Spinal cord (tissue), 10 donors: ENCODE measurements around the gene GTF3C5. TPM values are rescaled to one million over a fixed set of nuclear protein-coding genes. Genes with fewer than 3 reads are reported as not detected.
"Not testable (repeated sequence)": the region's sequence is repeated elsewhere in the genome, so short reads cannot be mapped to it uniquely, and the experiment has no call there.

ENCODE experiments used
- DNase-seq, 6 donors: peaks; one replicate each; pipeline versions ENCODE4 v3.0.0 to v3.0.0-alpha.2; 2013 to 2015; ENCODE audit warnings: low spot score in 6 of 6, low read depth in 4 of 6
- H3K27ac ChIP-seq: one replicate; pipeline ENCODE4 v1.5.1; 2013; ENCODE audit warnings: low read depth, low read length, control low read depth
- H3K27me3 ChIP-seq: one replicate; pipeline ENCODE4 v1.6.1; 2013; ENCODE audit warnings: low read length; ENCODE audit not compliant: control insufficient read depth, insufficient read depth
- H3K36me3 ChIP-seq: one replicate; pipeline ENCODE4 v1.6.1; 2013; ENCODE audit warnings: low read length; ENCODE audit not compliant: control insufficient read depth, insufficient read depth
- H3K4me1 ChIP-seq: one replicate; pipeline ENCODE4 v1.6.1; 2013; ENCODE audit warnings: low read length; ENCODE audit not compliant: control insufficient read depth, insufficient read depth
- H3K4me3 ChIP-seq: one replicate; pipeline ENCODE4 v1.5.1; 2013; ENCODE audit warnings: low read depth, low read length, control low read depth
- H3K9me3 ChIP-seq: one replicate; pipeline ENCODE4 v1.6.1; 2013; ENCODE audit warnings: low read length; ENCODE audit not compliant: control insufficient read depth, insufficient read depth
- WGBS: methylation state at CpG from one replicate; pipeline ENCODE4 v1.1.5; 2013; ENCODE audit warnings: missing lambda C conversion rate; ENCODE audit not compliant: insufficient coverage; 5-methylcytosine and 5-hydroxymethylcytosine counted together
- polyA plus RNA-seq, 2 donors: library from polyadenylated mRNA; unstranded; fragments of 120-200 nt; gene quantifications; one replicate each; pipeline ENCODE4 v1.2.1, GENCODE V29; 2013; ENCODE audit not compliant: insufficient read length in 2 of 2
- total RNA-seq, 2 donors: library from RNA; depleted of rRNA in 1 of 2; stranded (reverse); fragments of 120-200 nt in 1 of 2; fragments of >200 nt in 1 of 2; gene quantifications; one replicate each; pipeline versions ENCODE4 v1.2.3 to v1.2.4, GENCODE V29; 2013 to 2014
- donor health status: healthy.

Gene GTF3C5
- total and polyA plus RNA-seq, 4 donors, result 26.5 to 75.8 (median 62.1) TPM

GRCh38 chr9:132995879-132996278 lies 34.9 kb upstream of the GTF3C5 start:
- no peak for DNase-seq
- Histone ChIP-seq H3K27me3 (peaks cover 2% of the 10 kb centered on the region), H3K4me1 (peaks cover 4% of the 10 kb centered on the region), H3K9me3 (no peaks in the 10 kb centered on the region), H3K4me3 (no peak overlapping the region), H3K36me3 (no peaks in the 10 kb centered on the region), H3K27ac (no peak overlapping the region)
- WGBS, result 88% methylated on average over 4 of the region's 8 CpGs

- 66% methylated on average over 12 of the region's 13 CpGs for WGBS
- no peak overlapping the region for H3K4me3 ChIP-seq
- no peaks in the 10 kb centered on the region for H3K9me3 ChIP-seq
- no peak for DNase-seq
- peaks cover 4% of the 10 kb centered on the region for H3K4me1 ChIP-seq
- no peak overlapping the region for H3K27ac ChIP-seq
- no peaks in the 10 kb centered on the region for H3K36me3 ChIP-seq
- peaks cover 2% of the 10 kb centered on the region for H3K27me3 ChIP-seq
Measured at GRCh38 chr9:132996526-132996925, 34.3 kb upstream of the GTF3C5 start.

- 91% methylated on average over 4 of the region's 4 CpGs for WGBS
- Histone ChIP-seq H3K4me3 (no peak overlapping the region), H3K27me3 (peaks cover 2% of the 10 kb centered on the region), H3K9me3 (no peaks in the 10 kb centered on the region), H3K27ac (no peak overlapping the region), H3K4me1 (peaks cover 4% of the 10 kb centered on the region), H3K36me3 (no peaks in the 10 kb centered on the region)
- DNase-seq, result no peak
Measured at GRCh38 chr9:132997591-132997990, 33.2 kb upstream of the GTF3C5 start.

- not testable (repeated sequence) for H3K27ac ChIP-seq, H3K36me3 ChIP-seq, H3K9me3 ChIP-seq, H3K4me1 ChIP-seq, H3K27me3 ChIP-seq, H3K4me3 ChIP-seq, DNase-seq
- 57% methylated on average over 1 of the region's 4 CpGs for WGBS
Measured at GRCh38 chr9:132998221-132998620, 32.6 kb upstream of the GTF3C5 start.

GRCh38 chr9:132998831-132999635 lies 31.8 kb upstream of the GTF3C5 start:
- 88% methylated on average over 12 of the region's 18 CpGs for WGBS
- no peaks in the 10 kb centered on the region for H3K9me3 ChIP-seq
- no peak overlapping the region for H3K4me3 ChIP-seq
- H3K36me3 ChIP-seq, result no peaks in the 10 kb centered on the region
- peaks cover 18% of the 10 kb centered on the region for H3K4me1 ChIP-seq
- no peak for DNase-seq
- no peaks in the 10 kb centered on the region for H3K27me3 ChIP-seq
- H3K27ac ChIP-seq, result no peak overlapping the region

GRCh38 chr9:133002147-133003070 lies 28.4 kb upstream of the GTF3C5 start:
- H3K4me3 ChIP-seq, result no peak overlapping the region
- H3K9me3 ChIP-seq, result no peaks in the 10 kb centered on the region
- H3K36me3 ChIP-seq, result no peaks in the 10 kb centered on the region
- peaks cover 23% of the 10 kb centered on the region for H3K4me1 ChIP-seq
- no peaks in the 10 kb centered on the region for H3K27me3 ChIP-seq
- DNase-seq, result no peak
- H3K27ac ChIP-seq, result no peak overlapping the region
- 61% methylated on average over 10 of the region's 13 CpGs for WGBS

- DNase-seq, result no peak
- H3K9me3 ChIP-seq, result no peaks in the 10 kb centered on the region
- H3K27me3 ChIP-seq, result no peaks in the 10 kb centered on the region
- no peak overlapping the region for H3K4me3 ChIP-seq
- H3K27ac ChIP-seq, result no peak overlapping the region
- no peaks in the 10 kb centered on the region for H3K36me3 ChIP-seq
- H3K4me1 ChIP-seq, result peaks cover 23% of the 10 kb centered on the region
- WGBS, result 50% methylated on average over 13 of the region's 13 CpGs
Measured at GRCh38 chr9:133003071-133003461, 27.7 kb upstream of the GTF3C5 start.

GRCh38 chr9:133003671-133004090 lies 27.1 kb upstream of the GTF3C5 start:
- 22% methylated on average over 9 of the region's 9 CpGs for WGBS
- no peak overlapping the region for H3K4me3 ChIP-seq
- H3K4me1 ChIP-seq, result peaks cover 23% of the 10 kb centered on the region
- no peaks in the 10 kb centered on the region for H3K27me3 ChIP-seq
- H3K9me3 ChIP-seq, result no peaks in the 10 kb centered on the region
- no peaks in the 10 kb centered on the region for H3K36me3 ChIP-seq
- no peak for DNase-seq
- no peak overlapping the region for H3K27ac ChIP-seq

GRCh38 chr9:133004091-133004998 lies 26.5 kb upstream of the GTF3C5 start:
- no peaks in the 10 kb centered on the region for H3K27me3 ChIP-seq
- DNase-seq, result no peak
- WGBS, result 36% methylated on average over 4 of the region's 9 CpGs

More at GRCh38 chr9:133004091-133004998, 26.5 kb upstream of the GTF3C5 start:
- H3K4me3 ChIP-seq, result no peak overlapping the region
- H3K9me3 ChIP-seq, result no peaks in the 10 kb centered on the region
- peaks cover 23% of the 10 kb centered on the region for H3K4me1 ChIP-seq
- no peaks in the 10 kb centered on the region for H3K36me3 ChIP-seq
- no peak overlapping the region for H3K27ac ChIP-seq
